ENCODE measurements around the gene RNF112. TPM values are rescaled to one million over a fixed set of nuclear protein-coding genes. Genes with fewer than 3 reads are reported as not detected.
"Not testable (repeated sequence)": the region's sequence is repeated elsewhere in the genome, so short reads cannot be mapped to it uniquely, and the experiment has no call there.

RNF112 gene
- total RNA-seq, 4 donors from 2014 or later = 2.2 to 7.2 (median 3.9) TPM

- 70 to 100% methylated on average over 1 to 2 of the region's 2 CpGs for WGBS, 2 donors (ENCODE audit: low coverage in 1 of 2)
- in situ Hi-C loops (cut with MboI; ENCODE audit: low pct_ligation_motif_present in 1 of 4, low pct_unique_long_range_greater_than_20kb in 1 of 4, low sequenced_read_pairs in 3 of 4) = loop anchor here in 2 of 4 donors (10.0 kb wide), 1 partner anchor 78 kb away; the partner anchor contains the start of gene B9D1 (in 2 of the 2)
Measured at GRCh38 chr17:19442731-19443130, 31.7 kb downstream of the RNF112 start.

GRCh38 chr17:19443148-19443547 lies 32.1 kb downstream of the RNF112 start:
- WGBS, 2 donors (ENCODE audit: low coverage in 1 of 2) = 100% methylated on average over 1 of the region's 1 CpG; no CpG with 5 or more reads in 1 of the 2 donors
- no peak for DNase-seq
- TF ChIP-seq POLR2A (IDR thresholded peaks at IDR 0.05) (no peak), EP300 (IDR thresholded peaks at IDR 0.05; ENCODE audit: low read depth) (no peak), POLR2AphosphoS5 (IDR thresholded peaks at IDR 0.05) (no peak)
- no peaks in the 10 kb centered on the region for H3K9me3 ChIP-seq
- H3K4me3 ChIP-seq = no peak overlapping the region
- peaks cover 9 to 18% (median 14%) of the 10 kb centered on the region in 4 donors for H3K4me1 ChIP-seq
- no peak overlapping the region for H3K27ac ChIP-seq
- intact Hi-C loops (cut with DNase I; ENCODE audit: low total_unique reads) (no loop called here), in situ Hi-C loops (cut with MboI; ENCODE audit: low pct_ligation_motif_present in 1 of 4, low pct_unique_long_range_greater_than_20kb in 1 of 4, low sequenced_read_pairs in 3 of 4) (loop anchor here in 2 of 4 donors (10.0 kb wide), 1 partner anchor 78 kb away; the partner anchor contains the start of gene B9D1 (in 2 of the 2))
- no peaks in the 10 kb centered on the region for H3K27me3 ChIP-seq
- no peaks in the 10 kb centered on the region for H3K36me3 ChIP-seq

More at GRCh38 chr17:19442731-19443130, 31.7 kb downstream of the RNF112 start:
- TF ChIP-seq POLR2AphosphoS5 (IDR thresholded peaks at IDR 0.05) (no peak), EP300 (IDR thresholded peaks at IDR 0.05; ENCODE audit: low read depth) (no peak), CTCF (IDR thresholded peaks at IDR 0.05) (no peak), POLR2A (IDR thresholded peaks at IDR 0.05) (no peak)
- H3K36me3 ChIP-seq = no peaks in the 10 kb centered on the region
- H3K4me3 ChIP-seq = no peak overlapping the region
- H3K4me1 ChIP-seq = peaks cover 9 to 13% (median 10%) of the 10 kb centered on the region in 4 donors
- H3K27me3 ChIP-seq = no peaks in the 10 kb centered on the region
- intact Hi-C loops (cut with DNase I; ENCODE audit: low total_unique reads) = no loop called here
- H3K9me3 ChIP-seq = no peaks in the 10 kb centered on the region
- no peak for DNase-seq
- H3K27ac ChIP-seq = no peak overlapping the region

GRCh38 chr17:19445105-19445504 lies 34.1 kb downstream of the RNF112 start:
- no peak overlapping the region for H3K27ac ChIP-seq
- in situ Hi-C loops (cut with MboI; ENCODE audit: low pct_ligation_motif_present in 1 of 4, low pct_unique_long_range_greater_than_20kb in 1 of 4, low sequenced_read_pairs in 3 of 4) = loop anchor here (5.0 to 10.0 kb wide), 3 partner anchors 78 to 83 kb away; partner anchors contain the start of gene B9D1 (in 3 of the 4)
- intact Hi-C loops (cut with DNase I; ENCODE audit: low total_unique reads) = no loop called here
- H3K36me3 ChIP-seq = no peaks in the 10 kb centered on the region
- H3K4me3 ChIP-seq = no peak overlapping the region
- H3K9me3 ChIP-seq = no peaks in the 10 kb centered on the region
- H3K4me1 ChIP-seq = peaks cover 12 to 33% (median 25%) of the 10 kb centered on the region in 4 donors
- 91 to 96% methylated on average over 2 of the region's 2 CpGs for WGBS, 2 donors (ENCODE audit: low coverage in 1 of 2)
- H3K27me3 ChIP-seq = no peaks in the 10 kb centered on the region
- TF ChIP-seq CTCF (IDR thresholded peaks at IDR 0.05) (no peak), POLR2A (IDR thresholded peaks at IDR 0.05) (no peak), POLR2AphosphoS5 (IDR thresholded peaks at IDR 0.05) (no peak), EP300 (IDR thresholded peaks at IDR 0.05; ENCODE audit: low read depth) (no peak)
- DNase-seq = no peak

- not testable (repeated sequence) for H3K36me3 ChIP-seq, H3K9me3 ChIP-seq, H3K4me3 ChIP-seq, DNase-seq, H3K27me3 ChIP-seq
- H3K4me1 ChIP-seq = peaks cover 12 to 33% (median 25%) of the 10 kb centered on the region in 4 donors
- 70 to 85% methylated on average over 7 to 26 of the region's 26 CpGs for WGBS, 2 donors (ENCODE audit: low coverage in 1 of 2)
- in situ Hi-C loops (cut with MboI; ENCODE audit: low pct_ligation_motif_present in 1 of 4, low pct_unique_long_range_greater_than_20kb in 1 of 4, low sequenced_read_pairs in 3 of 4) (loop anchor here (5.0 to 10.0 kb wide), 3 partner anchors 79 to 84 kb away; partner anchors contain the start of gene B9D1 (in 3 of the 4)), intact Hi-C loops (cut with DNase I; ENCODE audit: low total_unique reads) (loop anchor here (2.0 kb wide), 1 partner anchor 70 kb away; no protein-coding TSS in a partner anchor)
- peak overlapping the region; percentile 68 to 88 (median 84) for H3K27ac ChIP-seq
Measured at GRCh38 chr17:19446577-19446976, 35.5 kb downstream of the RNF112 start.

GRCh38 chr17:19447085-19447583 lies 36.1 kb downstream of the RNF112 start:
- Histone ChIP-seq H3K9me3 (no peaks in the 10 kb centered on the region), H3K4me1 (peaks cover 12 to 33% (median 25%) of the 10 kb centered on the region in 4 donors), H3K4me3 (no peak overlapping the region), H3K27ac (peak overlapping the region; percentile 68 to 88 (median 84)), H3K36me3 (no peaks in the 10 kb centered on the region), H3K27me3 (no peaks in the 10 kb centered on the region)
- WGBS, 2 donors (ENCODE audit: low coverage in 1 of 2) = 0 to 40% methylated on average over 1 to 3 of the region's 3 CpGs
- TF ChIP-seq EP300 (IDR thresholded peaks at IDR 0.05; ENCODE audit: low read depth) (no peak), POLR2A (IDR thresholded peaks at IDR 0.05) (no peak), POLR2AphosphoS5 (IDR thresholded peaks at IDR 0.05) (no peak), CTCF (IDR thresholded peaks at IDR 0.05) (peak; percentile 95 to 99 (median 96))
- intact Hi-C loops (cut with DNase I; ENCODE audit: low total_unique reads) (loop anchor here (1.0 to 2.0 kb wide), 2 partner anchors 70 to 85 kb away; partner anchors contain the start of gene B9D1), in situ Hi-C loops (cut with MboI; ENCODE audit: low pct_ligation_motif_present in 1 of 4, low pct_unique_long_range_greater_than_20kb in 1 of 4, low sequenced_read_pairs in 3 of 4) (loop anchor here (5.0 to 10.0 kb wide), 3 partner anchors 80 to 85 kb away; partner anchors contain the start of gene B9D1 (in 3 of the 4))
- peak; percentile 80 for DNase-seq

Data from transverse colon (tissue), 4 donors.